ENCODE measurements around the gene TVP23A.
"Not testable (repeated sequence)": the region's sequence is repeated elsewhere in the genome, so short reads cannot be mapped to it uniquely, and the experiment has no call there.

TVP23A gene

DNA sequence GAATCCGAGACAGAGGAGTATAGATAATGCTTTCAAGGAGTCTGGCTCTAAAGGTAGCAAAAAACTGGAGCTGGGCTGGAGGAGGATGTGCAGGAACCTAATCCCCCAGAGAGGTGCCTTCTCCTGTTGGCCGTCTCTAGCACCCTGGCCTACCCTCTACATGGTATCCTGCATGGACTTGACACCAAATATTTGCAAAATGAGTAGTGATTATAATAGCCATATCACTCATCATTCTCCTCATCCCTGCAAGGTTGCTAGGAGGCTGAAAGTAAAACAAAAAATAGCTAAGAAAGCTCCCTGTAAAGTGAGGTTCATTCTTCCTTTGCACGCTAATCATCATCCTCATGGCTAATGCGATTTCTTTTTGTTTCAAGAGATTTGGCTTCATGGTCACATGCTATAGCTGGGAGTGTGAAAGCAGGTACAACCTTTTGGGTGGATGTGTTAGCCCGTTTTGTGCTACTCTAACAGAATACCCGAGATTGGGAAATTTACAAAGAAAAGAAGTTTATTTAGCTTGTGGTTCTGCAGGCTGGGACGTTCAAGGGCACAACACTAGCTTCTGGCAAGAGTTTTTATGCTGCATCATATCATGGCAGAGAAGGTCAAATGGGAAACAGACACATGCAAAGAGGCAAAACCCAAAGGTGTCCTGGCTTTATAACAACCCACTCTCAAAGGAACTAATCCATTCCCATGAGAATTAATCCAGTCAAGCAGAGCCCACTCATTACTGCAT, 31.3 kb upstream of the TVP23A start:
- TF ChIP-seq ZNF274 (IDR thresholded peaks at IDR 0.05; ENCODE audit: low read depth, low read length) = no peak
- H3K4me3 ChIP-seq (ENCODE audit: low read length) = no peak overlapping the region

DNA sequence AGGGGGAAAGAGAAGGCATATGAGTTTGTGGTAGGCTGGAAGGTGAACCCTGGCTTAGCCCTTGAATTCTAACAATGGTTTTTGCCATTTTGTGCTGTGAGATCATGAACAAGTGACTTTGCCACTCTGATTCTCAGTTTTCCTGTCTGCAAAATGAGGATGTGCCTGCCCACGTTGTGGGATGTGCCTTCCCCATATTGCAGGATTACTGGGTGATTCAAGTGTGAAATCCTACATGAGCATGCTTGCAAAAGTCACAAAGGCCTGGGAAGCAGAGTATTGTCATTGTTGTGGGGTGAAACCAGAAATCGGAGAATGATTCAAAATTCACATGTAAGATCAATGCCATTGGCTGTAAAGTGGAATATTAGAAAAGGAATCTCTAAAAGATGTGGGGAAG, 28.6 kb upstream of the TVP23A start:
- no peak for TF ChIP-seq ZNF274 (IDR thresholded peaks at IDR 0.05; ENCODE audit: low read depth, low read length)

DNA sequence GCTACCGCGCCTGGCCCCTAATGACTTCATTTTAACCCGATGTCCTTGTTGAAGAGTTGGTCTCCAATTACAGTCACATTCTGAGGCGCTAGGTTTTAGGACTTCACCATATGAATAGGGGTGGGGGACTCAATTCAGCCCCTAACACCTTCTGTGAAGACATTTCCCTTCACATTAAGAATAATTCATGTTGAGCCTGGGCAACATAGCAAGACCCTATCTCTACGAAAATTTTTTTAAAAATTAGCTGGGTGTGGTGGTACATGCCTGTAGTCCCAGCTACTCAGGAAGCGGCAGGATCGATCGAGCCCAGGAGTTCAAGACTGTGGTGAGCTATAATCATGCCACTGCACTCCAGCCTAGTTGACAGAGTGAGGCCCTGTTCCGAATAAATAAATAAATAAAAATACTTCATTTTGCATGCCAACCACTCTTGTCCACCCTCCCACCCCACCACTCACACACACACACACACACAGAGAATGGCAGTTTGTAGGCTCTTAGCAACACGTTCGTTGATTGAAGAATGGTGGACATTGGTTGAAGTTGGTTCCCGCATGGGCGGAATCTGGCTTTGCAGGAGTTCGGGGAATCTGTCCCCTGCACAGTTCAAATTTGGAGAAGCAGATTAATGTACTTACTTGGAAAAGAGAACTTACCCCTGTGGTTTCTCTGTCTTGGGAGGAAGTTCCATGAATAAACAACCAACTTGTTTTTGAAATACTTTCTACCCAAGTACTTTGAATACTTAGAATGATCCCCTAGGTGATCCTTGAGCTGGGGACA, 27.8 kb upstream of the TVP23A start:
- TF ChIP-seq ZNF274 (IDR thresholded peaks at IDR 0.05; ENCODE audit: low read depth, low read length) = no peak
- H3K4me3 ChIP-seq (ENCODE audit: low read length) = no peak overlapping the region

More for the DNA sequence above, 28.6 kb upstream of the TVP23A start:
- H3K4me3 ChIP-seq (ENCODE audit: low read length) = no peak overlapping the region

DNA sequence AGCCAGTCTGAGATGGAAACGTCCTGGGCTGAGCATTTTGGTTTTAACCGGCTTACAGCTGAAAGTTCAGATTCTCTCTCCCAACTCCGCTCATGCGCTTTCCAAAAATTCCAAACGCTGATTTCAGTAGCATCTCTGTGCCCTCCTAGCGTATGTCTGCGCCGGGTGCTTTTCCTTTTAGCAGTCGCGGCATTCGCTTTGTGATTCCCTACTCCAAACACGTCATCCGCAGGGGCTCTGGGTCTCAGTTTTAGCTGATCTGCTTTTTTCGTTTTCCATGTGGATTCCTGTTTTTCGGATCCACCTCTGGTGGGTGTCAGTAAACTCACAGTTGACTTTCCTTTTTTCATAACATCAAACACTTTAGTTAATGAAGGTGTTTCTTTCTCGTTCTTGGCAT, 22.1 kb upstream of the TVP23A start:
- H3K4me3 ChIP-seq (ENCODE audit: low read length) = no peak overlapping the region
- no peak for TF ChIP-seq ZNF274 (IDR thresholded peaks at IDR 0.05; ENCODE audit: low read depth, low read length)

DNA sequence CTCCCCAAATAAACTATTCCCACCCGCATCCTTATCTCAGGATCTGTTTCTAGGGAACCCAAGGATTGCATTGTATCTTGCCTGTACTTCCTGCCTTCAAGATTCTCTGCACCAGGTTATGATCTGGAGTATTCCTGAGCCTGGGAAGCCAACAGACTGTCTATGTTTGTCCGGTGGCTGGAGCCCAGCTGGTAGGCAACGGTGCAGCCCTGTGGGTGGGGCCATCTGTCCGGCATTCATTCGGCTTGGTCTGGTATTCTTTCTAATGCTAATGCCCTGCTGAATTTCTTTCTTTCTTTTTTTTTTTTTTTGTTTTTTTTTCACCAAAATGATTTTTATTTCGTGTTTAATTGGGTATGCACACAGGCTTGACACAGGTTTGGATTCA, 20.7 kb upstream of the TVP23A start:
- TF ChIP-seq ZNF274 (IDR thresholded peaks at IDR 0.05; ENCODE audit: low read depth, low read length) = no peak
- H3K4me3 ChIP-seq (ENCODE audit: low read length) = no peak overlapping the region

DNA sequence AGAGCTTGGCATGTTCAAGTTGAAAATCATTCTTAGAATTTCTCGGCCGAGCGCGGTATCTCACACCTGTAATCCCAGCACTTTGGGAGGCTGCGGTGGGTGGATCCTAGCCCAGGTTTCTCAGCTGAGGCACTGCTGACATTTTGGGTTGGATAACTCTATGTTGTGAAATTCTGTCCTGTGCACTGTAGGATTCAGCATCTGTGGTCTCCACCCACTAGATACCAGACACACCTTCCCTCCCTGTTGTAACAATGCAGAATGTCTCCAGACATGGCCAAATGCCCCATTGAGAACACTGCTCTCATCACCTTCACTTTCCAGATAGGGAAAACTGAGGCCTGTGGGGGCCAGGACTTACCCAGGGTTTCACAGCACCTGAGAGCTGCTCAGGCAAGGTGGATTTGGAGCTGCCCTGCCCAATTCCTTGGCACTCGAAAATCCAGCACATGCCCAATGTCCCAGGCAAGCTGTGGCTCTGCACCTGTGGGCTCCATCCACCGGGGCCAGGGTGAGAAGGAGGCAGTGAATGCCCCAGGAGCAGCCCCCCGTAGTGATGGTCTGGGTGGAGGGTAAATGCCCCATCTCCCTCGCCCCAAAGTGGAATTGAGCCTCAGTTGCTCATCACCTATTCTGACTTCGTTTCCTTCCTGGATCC, 20.2 kb upstream of the TVP23A start:
- no peak overlapping the region for H3K4me3 ChIP-seq (ENCODE audit: low read length)
- TF ChIP-seq ZNF274 (IDR thresholded peaks at IDR 0.05; ENCODE audit: low read depth, low read length) = no peak

DNA sequence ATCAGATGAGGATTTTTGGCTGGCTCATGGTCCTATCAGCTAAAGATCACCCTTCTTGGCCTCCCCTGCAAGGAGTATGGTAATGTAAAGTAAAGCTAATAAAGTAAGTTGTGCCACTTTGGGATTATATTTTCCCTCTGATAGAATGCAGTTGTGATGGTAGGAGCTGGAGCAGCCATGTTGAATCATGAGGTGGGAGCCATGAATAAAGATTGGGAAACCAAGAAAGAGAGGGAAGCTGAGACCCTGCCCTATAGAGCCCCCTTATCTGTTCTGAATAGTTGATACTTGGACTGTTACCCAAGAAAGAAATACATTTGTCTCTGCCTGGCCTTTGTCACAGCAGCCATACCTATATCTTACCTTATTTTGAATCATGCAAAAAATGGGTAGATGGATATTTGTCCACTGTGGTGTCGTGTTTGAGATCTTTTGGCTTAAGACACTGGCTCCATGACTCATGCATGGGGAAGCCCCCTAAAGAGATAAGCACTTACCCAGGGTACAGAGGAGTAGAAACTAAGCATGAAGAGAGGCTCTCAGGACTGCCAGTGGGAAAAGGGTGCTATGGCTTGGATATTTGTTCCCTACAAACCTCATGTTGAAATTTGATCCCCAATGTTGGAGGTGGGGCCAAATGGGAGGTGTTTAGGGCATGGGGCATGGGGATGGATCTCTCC, 17.7 kb upstream of the TVP23A start:
- H3K4me3 ChIP-seq (ENCODE audit: low read length) = no peak overlapping the region
- TF ChIP-seq ZNF274 (IDR thresholded peaks at IDR 0.05; ENCODE audit: low read depth, low read length) = no peak

DNA sequence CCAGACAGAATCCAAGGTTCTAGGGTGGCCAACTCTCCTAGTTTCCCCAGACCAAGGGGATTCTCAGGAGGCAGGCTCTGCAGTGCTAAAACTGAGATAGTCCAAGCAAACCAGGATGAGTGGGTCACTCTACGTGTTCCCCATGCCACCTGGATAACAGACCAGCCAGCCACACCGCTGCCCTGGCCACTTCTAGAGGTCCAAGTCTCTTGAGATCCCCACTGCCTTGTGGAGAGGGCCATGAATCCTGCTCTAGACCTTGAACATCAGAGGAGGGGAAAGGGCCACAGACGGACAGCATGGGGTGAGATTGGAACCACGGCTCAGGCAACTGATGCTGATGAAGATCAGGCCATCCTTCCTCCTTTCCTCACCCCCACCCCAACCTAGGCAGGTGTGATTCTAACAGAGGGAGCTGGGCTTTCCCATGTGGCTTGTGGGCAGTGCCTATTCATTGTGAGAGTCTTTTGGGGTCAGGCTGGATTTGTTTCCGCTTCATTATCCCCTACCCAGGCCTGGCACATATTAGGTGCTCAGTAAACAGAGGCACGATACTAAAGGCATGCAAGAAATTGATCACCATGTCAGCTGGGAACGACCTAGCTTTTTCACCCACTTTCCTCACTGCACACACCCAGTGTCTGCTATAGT, 16.8 kb upstream of the TVP23A start:
- TF ChIP-seq ZNF274 (IDR thresholded peaks at IDR 0.05; ENCODE audit: low read depth, low read length) = no peak

DNA sequence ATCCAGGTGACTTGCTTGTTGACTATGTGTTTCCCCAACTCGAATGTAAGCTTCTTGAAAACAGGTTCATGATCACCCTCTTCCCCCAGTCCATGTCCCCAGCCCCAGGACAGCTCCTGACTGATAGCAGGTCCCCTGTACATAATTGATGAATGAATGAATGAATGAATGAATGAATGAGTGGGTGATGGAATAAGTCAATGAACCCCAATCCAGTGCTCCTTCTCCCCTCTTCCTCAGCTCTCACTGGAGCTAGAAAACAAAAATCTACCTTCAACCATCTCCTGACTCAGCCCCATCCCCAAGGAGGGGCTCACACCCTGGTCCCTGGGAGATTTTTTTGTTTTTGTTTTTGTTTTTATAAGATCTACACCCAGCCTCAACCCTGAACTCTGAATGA, 16.2 kb upstream of the TVP23A start:
- no peak overlapping the region for H3K4me3 ChIP-seq (ENCODE audit: low read length)
- TF ChIP-seq ZNF274 (IDR thresholded peaks at IDR 0.05; ENCODE audit: low read depth, low read length) = no peak

More for the DNA sequence above, 16.8 kb upstream of the TVP23A start:
- H3K4me3 ChIP-seq (ENCODE audit: low read length) = no peak overlapping the region

DNA sequence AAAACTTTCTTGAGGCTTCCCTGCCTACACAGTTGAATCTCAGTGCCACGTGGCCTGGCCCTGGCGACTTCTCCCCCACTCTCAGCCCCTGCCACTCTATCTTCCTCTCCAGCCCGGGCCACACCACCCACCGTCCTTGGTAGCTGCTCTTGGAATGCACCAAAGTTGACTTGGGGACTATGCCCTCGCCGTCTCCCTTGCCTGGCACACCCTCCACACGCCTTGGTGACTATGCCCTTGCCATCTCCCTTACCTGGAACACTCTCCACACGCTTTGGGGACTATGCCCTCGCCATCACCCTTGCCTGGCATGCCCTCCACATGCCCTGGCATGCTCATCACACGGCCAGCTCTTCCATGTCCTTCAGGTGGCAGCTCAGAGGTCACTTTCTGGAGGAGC, 15.5 kb upstream of the TVP23A start:
- no peak for TF ChIP-seq ZNF274 (IDR thresholded peaks at IDR 0.05; ENCODE audit: low read depth, low read length)
- H3K4me3 ChIP-seq (ENCODE audit: low read length) = no peak overlapping the region

DNA sequence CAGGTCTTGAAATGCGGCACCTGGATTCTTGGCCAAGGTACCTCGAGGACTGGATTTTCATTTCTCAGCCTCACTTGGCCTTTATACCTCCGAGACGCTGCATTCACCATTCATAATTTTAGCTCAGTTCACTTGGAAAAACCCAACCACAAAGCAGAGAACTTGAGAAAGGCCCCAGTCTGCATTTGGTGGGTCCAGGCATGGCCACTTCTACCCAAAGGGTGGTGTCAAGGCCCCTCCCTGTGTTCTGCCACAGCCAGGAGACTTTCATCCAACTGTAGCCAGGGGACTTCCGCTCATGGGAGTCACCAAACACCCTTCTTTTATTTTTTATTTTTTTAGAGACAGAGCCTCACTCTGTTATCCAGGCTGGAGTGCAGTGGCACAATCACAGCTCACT, 14.7 kb upstream of the TVP23A start:
- TF ChIP-seq ZNF274 (IDR thresholded peaks at IDR 0.05; ENCODE audit: low read depth, low read length) = no peak
- no peak overlapping the region for H3K4me3 ChIP-seq (ENCODE audit: low read length)

DNA sequence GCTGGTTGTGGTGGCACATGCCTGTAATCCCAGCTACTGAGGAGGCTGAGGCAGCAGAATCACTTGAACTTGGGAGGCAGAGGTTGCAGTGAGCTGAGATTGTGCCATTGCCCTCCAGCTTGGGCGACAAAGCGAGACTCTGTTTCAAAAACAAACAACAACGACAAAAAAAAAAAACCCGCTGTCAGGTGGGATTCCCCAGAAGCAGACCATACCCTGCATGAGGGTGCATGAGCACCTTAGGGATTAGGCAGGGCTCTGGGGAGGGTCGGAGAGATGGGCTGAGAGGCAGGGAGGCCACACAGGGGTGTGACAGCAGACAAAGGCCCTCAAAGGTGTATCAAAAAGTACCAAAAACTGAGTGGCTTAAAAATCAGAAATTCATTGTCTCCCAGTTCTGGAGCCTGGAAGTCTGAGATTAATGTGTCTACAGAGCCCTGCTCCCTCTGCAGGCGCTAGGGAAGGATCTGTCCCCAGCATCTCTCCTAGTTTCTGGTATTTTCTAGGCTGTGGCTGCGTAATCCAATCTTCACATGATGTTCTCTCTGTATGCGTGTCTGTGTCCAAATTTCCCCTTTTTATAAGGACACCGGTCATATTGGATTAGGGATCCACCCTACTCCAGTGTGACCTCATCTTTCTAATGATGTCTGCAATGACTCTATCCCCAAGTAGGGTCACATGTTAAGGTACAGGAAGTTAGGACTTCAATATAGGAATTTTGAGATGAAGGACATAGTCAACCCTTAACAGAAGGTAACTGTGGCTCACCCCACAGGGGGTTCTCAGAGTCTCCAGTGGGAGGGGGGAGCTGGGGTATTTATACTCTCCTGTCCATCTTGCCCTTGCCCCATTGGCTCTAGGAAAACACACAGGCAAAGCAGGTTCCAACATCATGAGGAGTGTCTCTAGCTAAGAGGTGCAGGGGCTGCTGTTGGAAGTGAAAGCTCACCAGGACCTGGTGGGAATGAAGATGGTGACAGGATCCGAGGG, 13.6 kb upstream of the TVP23A start:
- H3K4me3 ChIP-seq (ENCODE audit: low read length) = no peak overlapping the region
- TF ChIP-seq ZNF274 (IDR thresholded peaks at IDR 0.05; ENCODE audit: low read depth, low read length) = no peak

DNA sequence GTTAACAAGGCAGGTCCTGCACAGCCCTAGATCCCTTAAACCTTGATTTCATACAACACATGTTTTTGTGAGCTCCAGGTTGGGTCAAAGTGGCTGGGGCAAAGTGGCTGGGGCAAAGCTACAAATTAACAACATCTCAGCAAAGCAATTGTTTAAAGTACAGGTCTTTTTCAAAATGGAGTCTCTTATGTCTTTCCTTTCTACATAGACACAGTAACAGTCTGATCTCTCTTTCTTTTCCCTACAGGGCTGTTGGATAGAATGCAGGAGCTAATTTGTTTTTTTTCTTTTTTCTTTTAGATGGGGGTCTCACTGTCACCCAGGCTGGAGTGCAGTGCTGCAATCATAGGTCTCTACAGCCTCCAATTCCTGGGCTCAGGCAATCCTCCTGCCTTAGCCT, 11.6 kb upstream of the TVP23A start:
- not testable (repeated sequence) for H3K4me3 ChIP-seq (ENCODE audit: low read length)

DNA sequence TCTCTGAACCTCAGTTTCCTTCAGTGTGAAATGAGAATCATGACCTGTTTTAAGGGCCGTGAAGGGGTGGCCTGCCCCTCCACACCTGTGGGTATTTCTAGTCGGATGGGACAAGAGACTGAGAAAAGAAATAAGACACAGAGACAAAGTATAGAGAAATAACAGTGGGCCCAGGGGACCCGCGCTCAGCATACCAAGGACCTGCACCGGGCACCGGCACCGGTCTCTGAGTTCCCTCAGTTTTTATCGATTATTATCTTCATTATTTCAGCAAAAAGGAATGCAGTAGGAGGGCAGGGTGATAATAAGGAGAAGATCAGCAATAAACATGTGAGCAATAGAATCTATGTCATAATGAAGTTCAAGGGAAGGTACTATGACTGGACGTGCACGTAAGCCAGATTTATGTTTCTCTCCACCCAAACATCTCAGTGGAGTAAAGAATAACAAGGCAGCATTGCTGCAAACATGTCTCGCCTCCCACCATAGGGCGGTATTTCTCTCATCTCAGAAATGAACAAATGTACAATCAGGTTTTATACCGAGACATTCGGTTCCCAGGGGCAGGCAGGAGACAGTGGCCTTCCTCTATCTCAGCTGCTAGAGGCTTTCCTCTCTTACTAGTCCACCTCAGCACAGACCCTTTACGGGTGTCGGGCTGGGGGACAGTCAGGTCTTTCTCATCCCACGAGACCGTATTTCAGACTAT, 10.9 kb upstream of the TVP23A start:
- not testable (repeated sequence) for H3K4me3 ChIP-seq (ENCODE audit: low read length)
